Hematopoietic multipotent progenitor cell treated with erythropoietin and hydrocortisone succinate and interleukin-3 and kit ligand, for 6 days (in vitro differentiated cells): ENCODE measurements around the gene MAML3.

ENCODE experiments used
- DNase-seq: peaks from one replicate; pipeline ENCODE4 v3.0.0-alpha.2; 2015

Gene MAML3

DNA sequence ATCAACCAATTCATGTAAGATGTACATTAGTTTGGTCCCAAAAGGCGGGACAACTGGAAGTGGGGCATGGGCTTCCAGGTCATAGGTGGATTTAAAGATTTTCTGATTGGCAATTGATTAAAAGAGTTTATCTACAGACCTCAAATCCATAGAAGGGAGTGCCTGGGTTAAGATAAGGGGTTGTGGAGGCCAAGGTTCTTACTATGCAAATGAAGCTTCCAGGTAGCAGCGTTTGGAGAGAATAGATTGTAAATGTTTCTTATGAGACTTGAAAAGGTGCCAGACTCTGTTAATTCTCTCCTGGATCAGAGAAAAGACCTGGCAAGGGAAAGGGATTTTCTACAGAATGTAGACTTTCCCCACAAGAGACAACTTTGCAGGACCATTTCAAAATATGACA is 485.9 kb downstream of the MAML3 start:
- peak; percentile 63 for DNase-seq
